Nephron (organoid): ENCODE results near the gene DCDC2C.
A peak's percentile ranks its signal among the peaks of the same experiment; 100 is the strongest.

Experiments
- H3K27ac Mint-ChIP-seq, 3 experiments: 2 replicates each; pipeline ENCODE4 v1.8.0; 2020; ENCODE audit warnings: mixed read lengths in 3 of 3, mild to moderate bottlenecking in 2 of 3, moderate library complexity in 1 of 3
- H3K27me3 Mint-ChIP-seq: 2 replicates; pipeline ENCODE4 v1.8.0; 2021; ENCODE audit warnings: low read depth, mild to moderate bottlenecking, moderate library complexity, mixed read lengths
- H3K36me3 Mint-ChIP-seq: 2 replicates; pipeline ENCODE4 v1.8.0; 2020; ENCODE audit warnings: low read depth, mixed read lengths
- H3K4me1 Mint-ChIP-seq: 2 replicates; pipeline ENCODE4 v1.8.0; 2020; ENCODE audit warnings: mixed read lengths
- H3K4me3 Mint-ChIP-seq, 3 experiments: 2 replicates each; pipeline ENCODE4 v1.8.0; 2020; ENCODE audit warnings: mild to moderate bottlenecking in 3 of 3, mixed read lengths in 3 of 3, moderate library complexity in 2 of 3
- H3K9me3 Mint-ChIP-seq: 2 replicates; pipeline ENCODE4 v1.8.0; 2020; ENCODE audit warnings: mixed read lengths
- TF ChIP-seq, protein P1 (sequence below), 3 experiments: fragments of 200-600 bp; sonication (generic); IDR thresholded peaks; one replicate each; pipeline ENCODE4 v1.5.0; 2021; ENCODE audit warnings: antibody characterized with exemption in 3 of 3; ENCODE audit not compliant: unreplicated experiment in 3 of 3

Gene DCDC2C

DNA sequence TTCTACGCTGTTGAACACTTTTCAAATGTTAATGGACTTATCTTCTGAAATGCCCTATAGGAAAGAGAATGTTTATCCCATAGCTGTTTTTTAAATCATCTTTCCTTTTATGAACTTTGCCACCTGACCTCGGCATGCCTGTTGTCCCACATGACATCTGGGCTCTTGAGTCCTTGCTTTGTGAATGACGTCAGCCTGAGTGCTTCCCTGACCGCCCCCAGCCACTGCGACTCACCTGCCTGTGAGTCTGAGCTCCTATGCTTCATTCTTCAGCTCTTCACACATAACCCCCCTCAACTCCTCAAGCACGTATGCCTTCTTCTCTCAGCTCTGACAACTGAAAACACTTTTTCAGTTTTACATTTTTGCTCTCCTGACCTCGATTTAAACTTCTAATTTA lies 166.8 kb downstream of the DCDC2C start:
- TF ChIP-seq, protein P1, sequence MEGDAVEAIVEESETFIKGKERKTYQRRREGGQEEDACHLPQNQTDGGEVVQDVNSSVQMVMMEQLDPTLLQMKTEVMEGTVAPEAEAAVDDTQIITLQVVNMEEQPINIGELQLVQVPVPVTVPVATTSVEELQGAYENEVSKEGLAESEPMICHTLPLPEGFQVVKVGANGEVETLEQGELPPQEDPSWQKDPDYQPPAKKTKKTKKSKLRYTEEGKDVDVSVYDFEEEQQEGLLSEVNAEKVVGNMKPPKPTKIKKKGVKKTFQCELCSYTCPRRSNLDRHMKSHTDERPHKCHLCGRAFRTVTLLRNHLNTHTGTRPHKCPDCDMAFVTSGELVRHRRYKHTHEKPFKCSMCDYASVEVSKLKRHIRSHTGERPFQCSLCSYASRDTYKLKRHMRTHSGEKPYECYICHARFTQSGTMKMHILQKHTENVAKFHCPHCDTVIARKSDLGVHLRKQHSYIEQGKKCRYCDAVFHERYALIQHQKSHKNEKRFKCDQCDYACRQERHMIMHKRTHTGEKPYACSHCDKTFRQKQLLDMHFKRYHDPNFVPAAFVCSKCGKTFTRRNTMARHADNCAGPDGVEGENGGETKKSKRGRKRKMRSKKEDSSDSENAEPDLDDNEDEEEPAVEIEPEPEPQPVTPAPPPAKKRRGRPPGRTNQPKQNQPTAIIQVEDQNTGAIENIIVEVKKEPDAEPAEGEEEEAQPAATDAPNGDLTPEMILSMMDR (IDR thresholded peaks at IDR 0.05; ENCODE audit: unreplicated experiment in 3 of 3), result no peak
- no peak overlapping the region for H3K27ac Mint-ChIP-seq
- H3K27me3 Mint-ChIP-seq, result peaks cover 29% of the 10 kb centered on the region
- H3K4me1 Mint-ChIP-seq, result peaks cover 38% of the 10 kb centered on the region
- no peaks in the 10 kb centered on the region for H3K36me3 Mint-ChIP-seq
- no peak overlapping the region for H3K4me3 Mint-ChIP-seq
- no peaks in the 10 kb centered on the region for H3K9me3 Mint-ChIP-seq

- Mint-ChIP-seq H3K9me3 (no peaks in the 10 kb centered on the region), H3K27ac (no peak overlapping the region), H3K27me3 (peaks cover 35% of the 10 kb centered on the region), H3K4me3 (no peak overlapping the region), H3K36me3 (no peaks in the 10 kb centered on the region), H3K4me1 (peaks cover 38% of the 10 kb centered on the region)
- TF ChIP-seq, protein P1 (IDR thresholded peaks at IDR 0.05; ENCODE audit: unreplicated experiment in 3 of 3), result no peak
These were observed 167.6 kb downstream of the DCDC2C start for GRCh38 chr2:3871002-3871401.

- no peak overlapping the region for H3K4me3 Mint-ChIP-seq
- TF ChIP-seq, protein P1 (IDR thresholded peaks at IDR 0.05; ENCODE audit: unreplicated experiment in 3 of 3), result no peak
These were observed 169.1 kb downstream of the DCDC2C start for GRCh38 chr2:3872451-3872850.

GRCh38 chr2:3873899-3874298 lies 170.5 kb downstream of the DCDC2C start:
- Mint-ChIP-seq H3K4me3 (no peak overlapping the region), H3K4me1 (peaks cover 41% of the 10 kb centered on the region), H3K27me3 (peaks cover 28% of the 10 kb centered on the region), H3K36me3 (no peaks in the 10 kb centered on the region), H3K9me3 (peaks cover under 1% of the 10 kb centered on the region), H3K27ac (no peak overlapping the region)
- TF ChIP-seq, protein P1 (IDR thresholded peaks at IDR 0.05; ENCODE audit: unreplicated experiment in 3 of 3), result no peak

More at GRCh38 chr2:3872451-3872850, 169.1 kb downstream of the DCDC2C start:
- peaks cover 38% of the 10 kb centered on the region for H3K27me3 Mint-ChIP-seq
- H3K9me3 Mint-ChIP-seq, result no peaks in the 10 kb centered on the region
- peaks cover 46% of the 10 kb centered on the region for H3K4me1 Mint-ChIP-seq
- H3K36me3 Mint-ChIP-seq, result no peaks in the 10 kb centered on the region
- no peak overlapping the region for H3K27ac Mint-ChIP-seq

GRCh38 chr2:3876221-3876620 lies 172.8 kb downstream of the DCDC2C start:
- Mint-ChIP-seq H3K4me1 (peaks cover 54% of the 10 kb centered on the region), H3K27me3 (peaks cover 42% of the 10 kb centered on the region), H3K36me3 (no peaks in the 10 kb centered on the region), H3K4me3 (no peak overlapping the region), H3K9me3 (peaks cover 8% of the 10 kb centered on the region), H3K27ac (peak overlapping the region in 1 of 3 experiments; percentile 62)
- TF ChIP-seq, protein P1 (IDR thresholded peaks at IDR 0.05; ENCODE audit: unreplicated experiment in 3 of 3), result no peak

DNA sequence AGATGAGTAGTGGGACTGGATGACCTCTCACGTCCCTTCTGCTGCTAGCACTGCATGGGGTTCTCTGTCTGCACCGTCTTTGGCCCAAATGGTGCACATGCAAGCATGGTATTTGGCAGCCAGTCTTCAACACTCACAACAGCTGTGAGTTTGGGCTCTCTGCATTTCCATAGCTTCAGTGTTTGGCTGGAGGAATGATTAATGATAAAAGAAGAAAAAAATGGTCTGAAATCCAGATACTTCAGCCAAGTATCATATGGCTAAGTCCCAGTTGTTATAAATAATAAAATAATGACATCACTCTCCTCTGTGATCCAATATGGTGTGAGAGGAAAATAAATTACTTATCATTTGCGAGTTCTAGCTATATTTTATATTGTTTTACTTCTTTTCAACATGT lies 173.3 kb downstream of the DCDC2C start:
- Mint-ChIP-seq H3K27ac (peak overlapping the region; percentile 2 to 72 (median 62)), H3K36me3 (no peaks in the 10 kb centered on the region), H3K4me3 (no peak overlapping the region), H3K9me3 (peaks cover 11% of the 10 kb centered on the region), H3K27me3 (peaks cover 46% of the 10 kb centered on the region), H3K4me1 (peaks cover 57% of the 10 kb centered on the region)
- TF ChIP-seq, protein P1 (IDR thresholded peaks at IDR 0.05; ENCODE audit: unreplicated experiment in 3 of 3), result no peak
